HUDEP-2 (cell line): ENCODE results near the gene PKD1.

Experiments used
- DNase-seq, 76 experiments: peaks; one replicate each; lab custom pipeline; 2025; ENCODE audit not compliant: unreplicated experiment in 76 of 76; lab: John Stamatoyannopoulos, UW

Gene PKD1

GRCh38 chr16:2056681-2057407 lies 78.9 kb downstream of the PKD1 start:
- DNase-seq, result peak in 3 of 76 experiments; percentile 13 to 19 (median 14)

GRCh38 chr16:2056077-2056476 lies 79.6 kb downstream of the PKD1 start:
- DNase-seq, result no peak

GRCh38 chr16:2054543-2055245 lies 81.0 kb downstream of the PKD1 start:
- DNase-seq, result no peak

- no peak for DNase-seq
These were observed 81.8 kb downstream of the PKD1 start for GRCh38 chr16:2053897-2054296.

GRCh38 chr16:2053211-2053610 lies 82.5 kb downstream of the PKD1 start:
- no peak for DNase-seq

- DNase-seq, result peak in 2 of 76 experiments; percentile 13 to 17
These were observed 87.6 kb downstream of the PKD1 start for GRCh38 chr16:2048116-2048543.

- DNase-seq, result peak in 75 of 76 experiments; percentile 22 to 96 (median 90)
These were observed 88.2 kb downstream of the PKD1 start, which contains the start of the genes NTHL1 and TSC2 for GRCh38 chr16:2047330-2048115. Gene NTHL1, minus strand, starts transcription at chr16:2047834. Its CDS starts 11 bp downstream, at chr16:2047823. Gene TSC2, plus strand, starts transcription at chr16:2047985. Its CDS starts 631 bp downstream, at chr16:2048616.

GRCh38 chr16:2046893-2047329 lies 88.8 kb downstream of the PKD1 start:
- peak in 1 of 76 experiments; percentile 64 for DNase-seq

GRCh38 chr16:2045965-2046892 lies 89.5 kb downstream of the PKD1 start:
- no peak for DNase-seq

- DNase-seq, result no peak
These were observed 91.2 kb downstream of the PKD1 start for GRCh38 chr16:2044541-2044940.

- no peak for DNase-seq
These were observed 91.8 kb downstream of the PKD1 start for GRCh38 chr16:2043667-2044451.

GRCh38 chr16:2042986-2043666 lies 92.6 kb downstream of the PKD1 start:
- no peak for DNase-seq

GRCh38 chr16:2042171-2042985 lies 93.3 kb downstream of the PKD1 start:
- DNase-seq, result no peak

- peak in 51 of 76 experiments; percentile 7 to 65 (median 30) for DNase-seq
These were observed 94.7 kb downstream of the PKD1 start for GRCh38 chr16:2040787-2041522.

GRCh38 chr16:2040041-2040786 lies 95.5 kb downstream of the PKD1 start:
- peak in 1 of 76 experiments; percentile 27 for DNase-seq

GRCh38 chr16:2039274-2040031 lies 96.2 kb downstream of the PKD1 start:
- no peak for DNase-seq
